ENCODE data around the gene MTM1. TPM values are rescaled to one million over a fixed set of nuclear protein-coding genes. Genes with fewer than 3 reads are reported as not detected.

The MTM1 gene
- total and polyA plus RNA-seq, 2 donors (not counting 1 experiment from before 2014, with no cell fraction given): 8.7 to 29.8 TPM

DNA sequence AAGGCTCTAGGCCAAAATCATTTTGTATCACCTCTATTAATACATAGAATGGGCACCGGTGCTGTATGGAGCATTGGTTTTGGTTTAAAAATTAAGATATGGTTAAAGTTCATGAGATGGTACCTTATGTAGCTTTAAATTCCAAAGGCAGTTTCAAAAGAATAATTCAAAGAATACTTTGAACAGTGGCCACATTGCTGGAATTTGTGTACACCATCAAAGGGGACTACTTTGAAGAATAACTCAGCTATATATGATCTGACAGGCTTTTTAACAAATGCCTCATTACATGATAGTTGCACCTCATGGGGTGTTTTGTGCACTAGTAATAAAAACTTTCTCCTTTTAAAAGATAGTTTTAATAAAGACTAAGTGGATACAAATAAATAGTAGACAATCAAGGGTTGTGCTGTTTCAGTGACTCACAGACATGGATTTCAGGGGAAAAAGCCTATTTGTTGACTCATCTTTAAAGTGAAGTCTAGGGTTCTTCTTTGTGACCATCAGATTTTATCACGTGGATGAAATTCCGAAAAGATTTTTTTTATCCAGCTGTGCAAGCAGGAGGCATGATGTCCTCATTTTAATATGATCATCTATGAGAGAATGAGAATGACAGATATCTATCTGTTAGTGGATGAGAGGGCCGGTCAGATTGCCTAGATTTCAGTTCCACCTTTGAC is 12.8 kb downstream of the MTM1 start:
- Histone ChIP-seq H3K9ac (ENCODE audit: low read length) (no peak overlapping the region), H3K9me3 (ENCODE audit: control extremely low read depth in 1 of 3, control insufficient read depth in 2 of 3, insufficient read depth in 1 of 3, low read length in 2 of 3) (peaks cover 0 to 2% (median 0%) of the 10 kb centered on the region in 3 donors), H3K27me3 (replicated peaks in 1 of 4; ENCODE audit: control extremely low read depth in 1 of 4, control insufficient read depth in 3 of 4, insufficient read depth in 4 of 4, low read length in 3 of 4) (no peaks in the 10 kb centered on the region), H2AFZ (ENCODE audit: insufficient read depth, low read depth, low read length, poor library complexity, severe bottlenecking) (no peak overlapping the region), H3K4me3 (ENCODE audit: control extremely low read depth in 1 of 5, extremely low read depth in 1 of 5, insufficient read depth in 1 of 5, low read depth in 2 of 5, low read length in 4 of 5) (no peak overlapping the region), H3K36me3 (replicated peaks in 1 of 2; ENCODE audit: control extremely low read depth in 1 of 2, control insufficient read depth in 1 of 2, extremely low read depth in 1 of 2, insufficient read depth in 2 of 2, low read length in 1 of 2) (no peaks in the 10 kb centered on the region), H4K20me1 (ENCODE audit: control insufficient read depth, insufficient read depth, low read length, poor library complexity, severe bottlenecking) (peaks cover 29% of the 10 kb centered on the region), H3K4me1 (ENCODE audit: control insufficient read depth in 2 of 2, insufficient read depth in 2 of 2, low read length in 2 of 2) (peaks cover 11 to 15% of the 10 kb centered on the region in 2 donors), H3K27ac (ENCODE audit: low read length in 2 of 2) (no peak overlapping the region), H3K4me2 (replicated peaks; ENCODE audit: low read depth, low read length, poor library complexity, severe bottlenecking) (no peak overlapping the region), H3K79me2 (ENCODE audit: control insufficient read depth, insufficient read depth, low read length) (peaks cover 52% of the 10 kb centered on the region)
- no peak for TF ChIP-seq EZH2 (IDR thresholded peaks at IDR 0.05; ENCODE audit: borderline replicate concordance, insufficient read depth, low read depth, low read length, poor library complexity, severe bottlenecking)
- no peak for TF ChIP-seq CTCF (IDR thresholded peaks at IDR 0.05)
- intact Hi-C loops (cut with micrococcal nuclease): no loop called here
- no peak for ATAC-seq (ENCODE audit: low read depth)
- ChIA-PET POLR2A (no interaction called here), CTCF (no interaction called here)
- no CpG with 5 or more reads among the region's 4 CpGs for WGBS (ENCODE audit: insufficient coverage)
- H3K9me3 Mint-ChIP-seq (ENCODE audit: insufficient read depth): no peaks in the 10 kb centered on the region
- no peak overlapping the region for H3K27ac Mint-ChIP-seq
- H3K27me3 Mint-ChIP-seq: no peaks in the 10 kb centered on the region
- peaks cover 46% of the 10 kb centered on the region for H3K4me1 Mint-ChIP-seq
- DNase-seq: no peak
- no peak overlapping the region for H3K4me3 Mint-ChIP-seq

GRCh38 chrX:150582338-150582948 is 14.0 kb downstream of the MTM1 start:
- ChIA-PET POLR2A (no interaction called here), CTCF (no interaction called here)
- DNase-seq: no peak
- intact Hi-C loops (cut with micrococcal nuclease): no loop called here
- no peak for TF ChIP-seq CTCF (IDR thresholded peaks at IDR 0.05)
- TF ChIP-seq EZH2 (IDR thresholded peaks at IDR 0.05; ENCODE audit: borderline replicate concordance, insufficient read depth, low read depth, low read length, poor library complexity, severe bottlenecking): no peak
- Histone ChIP-seq H4K20me1 (ENCODE audit: control insufficient read depth, insufficient read depth, low read length, poor library complexity, severe bottlenecking) (peaks cover 31% of the 10 kb centered on the region), H3K9ac (ENCODE audit: low read length) (no peak overlapping the region), H3K4me3 (ENCODE audit: control extremely low read depth in 1 of 5, extremely low read depth in 1 of 5, insufficient read depth in 1 of 5, low read depth in 2 of 5, low read length in 4 of 5) (no peak overlapping the region), H3K27me3 (replicated peaks in 1 of 4; ENCODE audit: control extremely low read depth in 1 of 4, control insufficient read depth in 3 of 4, insufficient read depth in 4 of 4, low read length in 3 of 4) (no peaks in the 10 kb centered on the region), H3K4me2 (replicated peaks; ENCODE audit: low read depth, low read length, poor library complexity, severe bottlenecking) (no peak overlapping the region), H3K79me2 (ENCODE audit: control insufficient read depth, insufficient read depth, low read length) (peaks cover 40% of the 10 kb centered on the region), H3K27ac (ENCODE audit: low read length in 2 of 2) (peak overlapping the region in 1 of 2 donors; percentile 37), H3K4me1 (ENCODE audit: control insufficient read depth in 2 of 2, insufficient read depth in 2 of 2, low read length in 2 of 2) (peaks cover 11% of the 10 kb centered on the region in 2 donors), H2AFZ (ENCODE audit: insufficient read depth, low read depth, low read length, poor library complexity, severe bottlenecking) (no peak overlapping the region), H3K36me3 (replicated peaks in 1 of 2; ENCODE audit: control extremely low read depth in 1 of 2, control insufficient read depth in 1 of 2, extremely low read depth in 1 of 2, insufficient read depth in 2 of 2, low read length in 1 of 2) (no peaks in the 10 kb centered on the region), H3K9me3 (ENCODE audit: control extremely low read depth in 1 of 3, control insufficient read depth in 2 of 3, insufficient read depth in 1 of 3, low read length in 2 of 3) (peaks cover 0 to 2% (median 0%) of the 10 kb centered on the region in 3 donors)
- Mint-ChIP-seq H3K9me3 (ENCODE audit: insufficient read depth) (no peaks in the 10 kb centered on the region), H3K4me1 (peaks cover 41% of the 10 kb centered on the region), H3K27me3 (no peaks in the 10 kb centered on the region), H3K4me3 (no peak overlapping the region), H3K27ac (peak overlapping the region; percentile 12)
- ATAC-seq (ENCODE audit: low read depth): no peak

All from B cell (primary cell).